Fibroblast of lung (primary cell): ENCODE data around the gene PCSK5. TPM values are rescaled to one million over a fixed set of nuclear protein-coding genes. Genes with fewer than 3 reads are reported as not detected.

Source experiments
- DNase-seq, 2 donors: peaks; one replicate each; pipeline versions ENCODE4 v3.0.0 to v3.0.0-alpha.2; 2010; ENCODE audit warnings: low read depth in 2 of 2
- H2AFZ ChIP-seq: 2 replicates; pipeline ENCODE4 v1.5.1; 2012; ENCODE audit warnings: low read length, control low read depth, inconsistent platforms
- H3K27ac ChIP-seq: 2 replicates; pipeline ENCODE4 v1.5.1; 2011; ENCODE audit warnings: low read length, control low read depth; ENCODE audit not compliant: insufficient read depth
- H3K27me3 ChIP-seq: 2 replicates; pipeline ENCODE4 v1.5.1; 2011; ENCODE audit warnings: mild to moderate bottlenecking, low read length; ENCODE audit not compliant: control insufficient read depth, insufficient read depth
- H3K36me3 ChIP-seq: 2 replicates; pipeline ENCODE4 v1.5.1; 2011; ENCODE audit warnings: low read length; ENCODE audit not compliant: control insufficient read depth, insufficient read depth
- H3K4me1 ChIP-seq: 2 replicates; pipeline ENCODE4 v1.5.1; 2011; ENCODE audit warnings: low read length; ENCODE audit not compliant: control insufficient read depth, insufficient read depth; ENCODE audit errors: extremely low read depth
- H3K4me2 ChIP-seq: 2 replicates; pipeline ENCODE4 v1.5.1; 2011; ENCODE audit warnings: low read length, control low read depth; ENCODE audit not compliant: insufficient read depth; ENCODE audit errors: extremely low read depth
- H3K4me3 ChIP-seq, 4 experiments: fragments of 200-600 bp in 1 of 4; sonication (generic) in 1 of 4; replicated peaks in 1 of 4; 2 replicates each; pipeline ENCODE4 v1.5.1; 2011 to 2016; ENCODE audit warnings: low read length in 4 of 4, low read depth in 3 of 4, mild to moderate bottlenecking in 3 of 4, control low read depth in 2 of 4, inconsistent platforms in 1 of 4, mixed read lengths in 1 of 4; ENCODE audit not compliant: insufficient read depth in 1 of 4; ENCODE audit errors: control extremely low read depth in 1 of 4
- H3K79me2 ChIP-seq: 2 replicates; pipeline ENCODE4 v1.5.1; 2012; ENCODE audit warnings: mild to moderate bottlenecking, low read length, inconsistent platforms; ENCODE audit not compliant: control insufficient read depth, insufficient read depth
- H3K9ac ChIP-seq: 2 replicates; pipeline ENCODE4 v1.5.1; 2011; ENCODE audit warnings: mild to moderate bottlenecking, low read length, control low read depth; ENCODE audit not compliant: insufficient read depth
- H3K9me3 ChIP-seq: 2 replicates; pipeline ENCODE4 v1.5.1; 2012; ENCODE audit warnings: low read depth, low read length; ENCODE audit not compliant: control insufficient read depth, insufficient read depth
- H4K20me1 ChIP-seq: 2 replicates; pipeline ENCODE4 v1.5.1; 2011; ENCODE audit warnings: low read length; ENCODE audit not compliant: control insufficient read depth, insufficient read depth; ENCODE audit errors: extremely low read depth
- EZH2 ChIP-seq: IDR thresholded peaks from 2 replicates; pipeline ENCODE4 v1.5.1; 2012; ENCODE audit warnings: low read length, control low read depth, mild to moderate bottlenecking; ENCODE audit errors: missing control alignments
- polyA plus RNA-seq, 2 donors: library from polyadenylated mRNA; depleted of rRNA in 1 of 2; stranded (reverse) in 1 of 2; unstranded in 1 of 2; fragments of >200 nt; gene quantifications; 2 replicates each; pipeline ENCODE4 v1.2.1, GENCODE V29; 2011 to 2012; ENCODE audit warnings: missing spikeins in 1 of 2
- total RNA-seq: library from RNA; depleted of rRNA; stranded (reverse); fragments of >200 nt; gene quantifications from 2 replicates; pipeline ENCODE4 v1.2.1, GENCODE V29; 2014
- TF ChIP-seq, protein P1 (sequence below), 2 donors: IDR thresholded peaks in 1 of 2; conservative IDR thresholded peaks in 1 of 2; 1 replicate in 1 of 2; 2 replicates in 1 of 2; pipeline ENCODE4 v1.5.1; 2011 to 2012; ENCODE audit warnings: low read length in 2 of 2, control low read depth in 1 of 2, inconsistent platforms in 1 of 2, low read depth in 1 of 2, mild to moderate bottlenecking in 1 of 2

Gene PCSK5
- total and polyA plus RNA-seq, 2 donors (not counting 1 experiment from before 2014, with no cell fraction given) = 3.1 to 4.8 TPM

DNA sequence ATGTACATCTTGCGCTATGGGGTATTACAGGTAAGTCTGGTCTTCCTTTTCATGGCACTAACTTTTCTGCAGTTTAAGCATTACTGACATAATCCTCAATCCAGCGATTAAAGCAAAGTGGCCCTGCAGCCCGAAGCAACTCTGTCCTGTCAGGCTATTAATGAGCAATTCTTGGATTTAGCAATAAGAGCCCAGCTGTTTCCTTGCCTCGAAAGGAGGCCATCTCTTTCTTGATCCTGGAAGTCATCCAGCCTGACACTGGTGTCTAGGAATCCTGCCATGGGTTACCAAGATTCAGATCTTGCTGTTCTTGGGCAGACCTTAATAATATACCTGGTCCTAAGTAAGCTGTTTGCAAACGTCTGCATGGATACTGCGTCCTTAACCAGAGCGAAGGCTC, 401.8 kb downstream of the PCSK5 start:
- peak in 1 of 2 donors; percentile 35 for DNase-seq
- Histone ChIP-seq H3K36me3 (no peaks in the 10 kb centered on the region), H3K4me1 (no peaks in the 10 kb centered on the region), H3K27ac (no peak overlapping the region), H3K4me3 (no peak overlapping the region), H3K9me3 (no peaks in the 10 kb centered on the region), H4K20me1 (no peaks in the 10 kb centered on the region), H3K79me2 (no peaks in the 10 kb centered on the region), H3K9ac (no peak overlapping the region), H2AFZ (no peak overlapping the region), H3K27me3 (no peaks in the 10 kb centered on the region), H3K4me2 (peak overlapping the region; percentile 70)
- TF ChIP-seq, protein P1, sequence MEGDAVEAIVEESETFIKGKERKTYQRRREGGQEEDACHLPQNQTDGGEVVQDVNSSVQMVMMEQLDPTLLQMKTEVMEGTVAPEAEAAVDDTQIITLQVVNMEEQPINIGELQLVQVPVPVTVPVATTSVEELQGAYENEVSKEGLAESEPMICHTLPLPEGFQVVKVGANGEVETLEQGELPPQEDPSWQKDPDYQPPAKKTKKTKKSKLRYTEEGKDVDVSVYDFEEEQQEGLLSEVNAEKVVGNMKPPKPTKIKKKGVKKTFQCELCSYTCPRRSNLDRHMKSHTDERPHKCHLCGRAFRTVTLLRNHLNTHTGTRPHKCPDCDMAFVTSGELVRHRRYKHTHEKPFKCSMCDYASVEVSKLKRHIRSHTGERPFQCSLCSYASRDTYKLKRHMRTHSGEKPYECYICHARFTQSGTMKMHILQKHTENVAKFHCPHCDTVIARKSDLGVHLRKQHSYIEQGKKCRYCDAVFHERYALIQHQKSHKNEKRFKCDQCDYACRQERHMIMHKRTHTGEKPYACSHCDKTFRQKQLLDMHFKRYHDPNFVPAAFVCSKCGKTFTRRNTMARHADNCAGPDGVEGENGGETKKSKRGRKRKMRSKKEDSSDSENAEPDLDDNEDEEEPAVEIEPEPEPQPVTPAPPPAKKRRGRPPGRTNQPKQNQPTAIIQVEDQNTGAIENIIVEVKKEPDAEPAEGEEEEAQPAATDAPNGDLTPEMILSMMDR (conservative IDR thresholded peaks at IDR 0.05 in 1 of 2, IDR thresholded peaks at IDR 0.05 in 1 of 2; ENCODE audit: low read depth in 1 of 2, low read length in 2 of 2) = no peak
- TF ChIP-seq EZH2 = no peak

DNA sequence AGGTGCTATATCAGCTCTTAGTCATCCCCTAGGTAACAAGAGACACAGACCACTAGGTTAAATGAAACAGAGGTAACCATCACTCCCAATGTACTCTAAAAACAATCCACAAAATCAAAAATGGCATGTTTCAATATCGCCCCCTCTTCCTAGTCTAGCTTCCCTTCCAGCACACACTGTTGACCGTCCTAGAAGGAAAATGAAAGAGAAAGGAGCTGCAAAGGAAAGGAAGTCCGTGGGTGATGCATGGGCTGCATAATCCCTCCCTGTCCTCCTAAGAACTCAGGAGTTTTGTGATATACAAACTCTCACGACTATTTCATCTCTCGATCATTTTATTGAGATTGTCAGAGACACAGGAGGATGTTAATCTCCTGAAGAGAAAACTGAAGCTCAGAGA, 402.2 kb downstream of the PCSK5 start:
- H2AFZ ChIP-seq = no peak overlapping the region
- H3K27me3 ChIP-seq = no peaks in the 10 kb centered on the region
- no peaks in the 10 kb centered on the region for H3K36me3 ChIP-seq
- no peak overlapping the region for H3K9ac ChIP-seq
- H3K27ac ChIP-seq = no peak overlapping the region
- H3K4me1 ChIP-seq = no peaks in the 10 kb centered on the region
- H3K79me2 ChIP-seq = no peaks in the 10 kb centered on the region
- no peak for DNase-seq
- no peaks in the 10 kb centered on the region for H3K9me3 ChIP-seq
- H3K4me2 ChIP-seq = peak overlapping the region; percentile 70
- peak overlapping the region in 1 of 4 experiments; percentile 7 for H3K4me3 ChIP-seq
- TF ChIP-seq EZH2 = no peak
- TF ChIP-seq, protein P1 (conservative IDR thresholded peaks at IDR 0.05 in 1 of 2, IDR thresholded peaks at IDR 0.05 in 1 of 2; ENCODE audit: low read depth in 1 of 2, low read length in 2 of 2) = no peak
- no peaks in the 10 kb centered on the region for H4K20me1 ChIP-seq

DNA sequence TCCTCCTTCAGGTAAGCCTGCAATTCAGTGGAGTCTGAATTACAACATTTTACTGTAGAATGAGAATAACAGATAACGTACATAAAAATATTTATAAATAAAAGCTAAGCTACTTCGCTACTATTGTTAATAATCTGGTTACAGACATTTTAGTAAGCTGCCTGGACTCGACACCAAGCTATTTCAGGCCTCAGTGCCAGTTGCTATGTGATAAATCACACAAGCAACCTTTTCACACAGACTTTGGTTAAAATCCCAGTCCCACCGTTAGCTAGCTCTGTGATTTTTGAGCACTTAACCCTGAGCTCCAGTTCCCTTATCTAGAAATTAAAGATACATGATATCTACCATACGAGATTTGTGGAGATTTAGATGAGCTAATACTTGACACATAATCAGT, 403.8 kb downstream of the PCSK5 start:
- DNase-seq = no peak
- Histone ChIP-seq H3K4me2 (no peak overlapping the region), H3K27ac (no peak overlapping the region)

More for the DNA sequence above, 403.8 kb downstream of the PCSK5 start:
- Histone ChIP-seq H3K36me3 (no peaks in the 10 kb centered on the region), H3K9me3 (no peaks in the 10 kb centered on the region), H2AFZ (no peak overlapping the region), H3K79me2 (no peaks in the 10 kb centered on the region), H3K27me3 (no peaks in the 10 kb centered on the region), H3K4me3 (no peak overlapping the region), H3K9ac (no peak overlapping the region), H3K4me1 (no peaks in the 10 kb centered on the region), H4K20me1 (no peaks in the 10 kb centered on the region)
- TF ChIP-seq, protein P1 (conservative IDR thresholded peaks at IDR 0.05 in 1 of 2, IDR thresholded peaks at IDR 0.05 in 1 of 2; ENCODE audit: low read depth in 1 of 2, low read length in 2 of 2) = no peak
- no peak for TF ChIP-seq EZH2
